ENCODE measurements around the gene TMEM108.

Gene TMEM108

GRCh38 chr3:133169331-133170068, 131.3 kb downstream of the TMEM108 start:
- POLR2A ChIA-PET = no interaction called here
- no peak for DNase-seq (ENCODE audit: extremely low spot score)
- CTCF ChIA-PET = interaction anchor here (0.7 kb wide), 1 partner anchor 90 kb away, joined by 3 read pairs; no protein-coding TSS in a partner anchor
- no peak for TF ChIP-seq TARDBP (IDR thresholded peaks at IDR 0.05)
- TF ChIP-seq SP1 (IDR thresholded peaks at IDR 0.05) = no peak
- TF ChIP-seq SUZ12 (IDR thresholded peaks at IDR 0.05) = no peak
- no peak for TF ChIP-seq PKNOX1 (IDR thresholded peaks at IDR 0.05)
- no peak for TF ChIP-seq ZNF384 (IDR thresholded peaks at IDR 0.05)
- no peak for TF ChIP-seq BHLHE40 (IDR thresholded peaks at IDR 0.05; ENCODE audit: borderline replicate concordance)
- TF ChIP-seq FOXM1 (IDR thresholded peaks at IDR 0.05; ENCODE audit: borderline replicate concordance) = no peak
- no peak for TF ChIP-seq FOXA1 (IDR thresholded peaks at IDR 0.05)
- TF ChIP-seq ARNT (IDR thresholded peaks at IDR 0.05) = no peak
- no peak for TF ChIP-seq FOXK2 (IDR thresholded peaks at IDR 0.05)
- TF ChIP-seq CTBP1 (IDR thresholded peaks at IDR 0.05; ENCODE audit: borderline replicate concordance) = no peak
- TF ChIP-seq LEF1 (IDR thresholded peaks at IDR 0.05; ENCODE audit: borderline replicate concordance) = no peak
- TF ChIP-seq L3MBTL2 (conservative IDR thresholded peaks at IDR 0.05) = no peak
- no peak for TF ChIP-seq HDGF (IDR thresholded peaks at IDR 0.05; ENCODE audit: borderline replicate concordance)
- TF ChIP-seq NFRKB (IDR thresholded peaks at IDR 0.05) = no peak

GRCh38 chr3:133171831-133172230, 133.6 kb downstream of the TMEM108 start:
- no peak for TF ChIP-seq PKNOX1 (IDR thresholded peaks at IDR 0.05)
- TF ChIP-seq SUZ12 (IDR thresholded peaks at IDR 0.05) = no peak
- no peak for TF ChIP-seq ZNF384 (IDR thresholded peaks at IDR 0.05)
- no peak for TF ChIP-seq L3MBTL2 (conservative IDR thresholded peaks at IDR 0.05)
- TF ChIP-seq SP1 (IDR thresholded peaks at IDR 0.05) = no peak
- no peak for TF ChIP-seq TARDBP (IDR thresholded peaks at IDR 0.05)
- no peak for TF ChIP-seq ARNT (IDR thresholded peaks at IDR 0.05)
- no peak for TF ChIP-seq FOXK2 (IDR thresholded peaks at IDR 0.05)
- TF ChIP-seq LEF1 (IDR thresholded peaks at IDR 0.05; ENCODE audit: borderline replicate concordance) = no peak
- no peak for TF ChIP-seq FOXM1 (IDR thresholded peaks at IDR 0.05; ENCODE audit: borderline replicate concordance)
- TF ChIP-seq ELF4 (IDR thresholded peaks at IDR 0.05) = no peak
- TF ChIP-seq NFRKB (IDR thresholded peaks at IDR 0.05) = no peak
- TF ChIP-seq BHLHE40 (IDR thresholded peaks at IDR 0.05; ENCODE audit: borderline replicate concordance) = no peak
- no peak for TF ChIP-seq HDGF (IDR thresholded peaks at IDR 0.05; ENCODE audit: borderline replicate concordance)
- no peak for TF ChIP-seq CTBP1 (IDR thresholded peaks at IDR 0.05; ENCODE audit: borderline replicate concordance)
- TF ChIP-seq FOXA1 (IDR thresholded peaks at IDR 0.05) = no peak
- no peak for DNase-seq (ENCODE audit: extremely low spot score)
- ChIA-PET POLR2A (no interaction called here), CTCF (no interaction called here)

- TF ChIP-seq FOXM1 (IDR thresholded peaks at IDR 0.05; ENCODE audit: borderline replicate concordance) = no peak
- no peak for TF ChIP-seq SP1 (IDR thresholded peaks at IDR 0.05)
- TF ChIP-seq L3MBTL2 (conservative IDR thresholded peaks at IDR 0.05) = no peak
- no peak for TF ChIP-seq TARDBP (IDR thresholded peaks at IDR 0.05)
- no peak for TF ChIP-seq FOXK2 (IDR thresholded peaks at IDR 0.05)
- no peak for DNase-seq (ENCODE audit: extremely low spot score)
- ChIA-PET POLR2A (no interaction called here), CTCF (no interaction called here)
These were observed 143.4 kb downstream of the TMEM108 start for GRCh38 chr3:133181392-133182150.

GRCh38 chr3:133187870-133188379, 149.7 kb downstream of the TMEM108 start:
- no peak for DNase-seq (ENCODE audit: extremely low spot score)
- CTCF ChIA-PET = interaction anchor here (0.6 kb wide), 1 partner anchor 8 kb away, joined by 4 read pairs; no protein-coding TSS in a partner anchor
- POLR2A ChIA-PET = no interaction called here
- no peak for TF ChIP-seq ARNT (IDR thresholded peaks at IDR 0.05)
- no peak for TF ChIP-seq FOXM1 (IDR thresholded peaks at IDR 0.05; ENCODE audit: borderline replicate concordance)
- TF ChIP-seq CTBP1 (IDR thresholded peaks at IDR 0.05; ENCODE audit: borderline replicate concordance) = no peak
- no peak for TF ChIP-seq FOXA1 (IDR thresholded peaks at IDR 0.05)
- TF ChIP-seq NFRKB (IDR thresholded peaks at IDR 0.05) = no peak
- no peak for TF ChIP-seq L3MBTL2 (conservative IDR thresholded peaks at IDR 0.05)

GRCh38 chr3:133188996-133189395, 150.8 kb downstream of the TMEM108 start:
- CTCF ChIA-PET = no interaction called here
- POLR2A ChIA-PET = no interaction called here
- no peak for DNase-seq (ENCODE audit: extremely low spot score)
- TF ChIP-seq HDGF (IDR thresholded peaks at IDR 0.05; ENCODE audit: borderline replicate concordance) = no peak
- no peak for TF ChIP-seq FOXA1 (IDR thresholded peaks at IDR 0.05)
- TF ChIP-seq PKNOX1 (IDR thresholded peaks at IDR 0.05) = no peak
- TF ChIP-seq ELF4 (IDR thresholded peaks at IDR 0.05) = no peak
- TF ChIP-seq ZNF384 (IDR thresholded peaks at IDR 0.05) = no peak
- TF ChIP-seq ARNT (IDR thresholded peaks at IDR 0.05) = no peak
- TF ChIP-seq L3MBTL2 (conservative IDR thresholded peaks at IDR 0.05) = no peak
- no peak for TF ChIP-seq SUZ12 (IDR thresholded peaks at IDR 0.05)
- no peak for TF ChIP-seq LEF1 (IDR thresholded peaks at IDR 0.05; ENCODE audit: borderline replicate concordance)
- no peak for TF ChIP-seq SP1 (IDR thresholded peaks at IDR 0.05)
- TF ChIP-seq BHLHE40 (IDR thresholded peaks at IDR 0.05; ENCODE audit: borderline replicate concordance) = no peak
- TF ChIP-seq NFRKB (IDR thresholded peaks at IDR 0.05) = no peak
- no peak for TF ChIP-seq FOXM1 (IDR thresholded peaks at IDR 0.05; ENCODE audit: borderline replicate concordance)
- TF ChIP-seq TARDBP (IDR thresholded peaks at IDR 0.05) = no peak
